Superior temporal gyrus (tissue), 1 donor: ENCODE measurements around the gene TARP.

ENCODE experiments used
- DNase-seq: peaks from one replicate; pipeline ENCODE4 v3.0.0-alpha.2; 2016; ENCODE audit errors: extremely low spot score

The TARP gene

GRCh38 chr7:38217672-38218071, 55.8 kb downstream of the TARP start:
- DNase-seq = no peak

GRCh38 chr7:38215735-38216670, 57.4 kb downstream of the TARP start:
- peak; percentile 91 for DNase-seq

GRCh38 chr7:38215115-38215514, 58.3 kb downstream of the TARP start:
- no peak for DNase-seq

- DNase-seq = no peak
Observed at GRCh38 chr7:38211940-38212339, 61.5 kb downstream of the TARP start.

- no peak for DNase-seq
Observed at GRCh38 chr7:38211486-38211885, 62.0 kb downstream of the TARP start.
